Measurements from ENCODE around the gene G0S2. TPM values are rescaled to one million over a fixed set of nuclear protein-coding genes. Genes with fewer than 3 reads are reported as not detected.

G0S2 gene
- total and polyA plus RNA-seq, 9 of the 15 experiments (the other 6 are each of a cell fraction or from before 2014, with no cell fraction given) = 0.18 to 65.6 (median 11.4) TPM

DNA sequence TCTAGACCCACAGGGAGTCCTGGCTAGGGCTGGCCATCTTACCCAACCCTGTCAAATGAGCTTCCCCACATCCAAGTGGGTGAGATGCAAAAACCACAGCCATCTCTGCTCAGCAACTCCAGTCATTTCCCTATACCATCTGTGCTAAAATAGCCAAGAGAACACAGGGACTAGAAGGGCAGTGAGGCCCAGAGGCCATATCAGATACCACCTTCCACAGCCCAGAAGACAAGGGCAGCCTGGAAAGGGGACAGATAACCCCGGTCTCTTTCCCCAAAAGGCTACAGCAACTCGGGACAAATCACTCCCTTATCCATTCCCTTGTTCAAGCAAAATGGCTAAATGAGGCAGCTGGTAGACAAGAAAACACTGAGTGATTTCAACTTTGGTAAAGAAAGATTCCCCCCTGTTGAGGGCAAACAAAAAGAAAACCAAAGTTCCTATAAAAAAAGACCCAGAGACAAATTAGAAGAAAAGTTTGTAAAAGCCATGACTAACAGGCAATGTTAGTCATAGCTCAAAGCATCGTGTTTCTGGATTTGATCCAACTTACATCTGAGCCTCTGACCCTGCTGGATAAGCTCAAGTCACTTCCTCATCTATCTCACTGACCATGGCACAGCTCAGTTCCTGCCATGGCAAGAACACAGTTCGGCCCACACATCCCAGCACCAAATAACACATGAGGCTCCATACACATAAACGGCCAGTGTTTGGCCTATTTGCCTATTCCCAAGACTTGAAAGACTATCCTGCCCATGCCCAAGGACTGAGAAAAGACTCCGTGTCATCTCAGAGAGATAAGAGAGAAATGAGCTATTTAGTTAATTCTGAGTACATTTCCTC lies 26.1 kb upstream of the G0S2 start (continued):
- TF ChIP-seq POU5F1 (IDR thresholded peaks at IDR 0.05; ENCODE audit: borderline replicate concordance, low read depth, low read length, partially characterized antibody) (no peak), TEAD4 (IDR thresholded peaks at IDR 0.05; ENCODE audit: low read length) (peak; percentile 61), TEAD4 (CRISPR knock-in tag; IDR thresholded peaks at IDR 0.05; ENCODE audit: borderline replicate concordance) (no peak), HDAC6 (IDR thresholded peaks at IDR 0.05; ENCODE audit: low read depth, low read length) (no peak), TEAD2 (tag; IDR thresholded peaks at IDR 0.05) (no peak), HMGN3 (IDR thresholded peaks at IDR 0.05; ENCODE audit: borderline replicate concordance, extremely low read depth, insufficient read length, low read depth, low read length) (peak; percentile 30), BRCA1 (IDR thresholded peaks at IDR 0.05) (no peak), BRCA1 (CRISPR knock-in tag; IDR thresholded peaks at IDR 0.05) (no peak), PCBP1 (IDR thresholded peaks at IDR 0.05; ENCODE audit: low read depth, low read length, poor library complexity, severe bottlenecking) (no peak), RNF2 (IDR thresholded peaks at IDR 0.05) (no peak), MEF2A (IDR thresholded peaks at IDR 0.05; ENCODE audit: control insufficient read depth, low read depth, low read length) (no peak), ZNF395 (CRISPR knock-in tag; IDR thresholded peaks at IDR 0.05) (peak; percentile 65; the same call in 1 of the 2 replicates), ZBTB2 (IDR thresholded peaks at IDR 0.05) (no peak; the same call in 1 of the 2 replicates), USF1 (CRISPR knock-in tag; IDR thresholded peaks at IDR 0.05) (no peak), JUN (IDR thresholded peaks at IDR 0.05; ENCODE audit: borderline replicate concordance, low read depth, low read length) (peak; percentile 80), JUN (CRISPR knock-in tag; IDR thresholded peaks at IDR 0.05; ENCODE audit: borderline replicate concordance) (no peak), ARID1B (IDR thresholded peaks at IDR 0.05) (peak; percentile 88), ZNF41 (CRISPR knock-in tag; conservative IDR thresholded peaks at IDR 0.05) (no peak), DDX20 (tag; IDR thresholded peaks at IDR 0.05; ENCODE audit: low read depth) (0 out of 2 replicates have a peak, but pooled peaks have one; percentile 27), YY1 (IDR thresholded peaks at IDR 0.05; ENCODE audit: borderline replicate concordance in 1 of 3, control insufficient read depth in 1 of 3, extremely low read depth in 1 of 3, insufficient read depth in 3 of 3, insufficient read length in 1 of 3, insufficient replicate concordance in 2 of 3, low read depth in 1 of 3, low read length in 2 of 3) (peak in 1 of 3 experiments; percentile 6), BACH1 (tag; IDR thresholded peaks at IDR 0.05) (peak; percentile 23; the same call in 1 of the 2 replicates), MTA1 (IDR thresholded peaks at IDR 0.05; ENCODE audit: borderline replicate concordance) (0 out of 2 replicates have a peak, but pooled peaks have one; percentile 23), CBX3 (IDR thresholded peaks at IDR 0.05; ENCODE audit: borderline replicate concordance in 1 of 2, low read length in 2 of 2) (peak in 1 of 2 experiments; percentile 16; a peak in 1 of 3 replicates), SAFB (IDR thresholded peaks at IDR 0.05; ENCODE audit: borderline replicate concordance, low read depth, low read length) (no peak)

Measured in K562 (cell line).